HepG2 (cell line): ENCODE measurements around the gene NRN1L. TPM values are rescaled to one million over a fixed set of nuclear protein-coding genes. Genes with fewer than 3 reads are reported as not detected.

ENCODE experiments used
- ATAC-seq: fragments of 200-7000 bp; cut with Tn5 transposase; 3 replicates; pipeline ENCODE4 v1.9.1; 2020; ENCODE audit warnings: mild to moderate bottlenecking, moderate library complexity
- BruUV-seq: library from RNA; stranded (reverse); fragments of 400-500 nt; replicated peaks from 2 replicates; lab custom pipeline; 2021; lab: Mats Ljungman, UMichigan
- CTCF ChIA-PET: fragments of 300-600 bp; formaldehyde crosslinking; extraction: SDS; loops from one replicate; lab custom pipeline; 2021; ENCODE audit warnings: low total read pairs, inconsistent platforms, low intra/inter-chr PET ratio; lab: Yijun Ruan, JAX
- POLR2A ChIA-PET: fragments of 350-600 bp; sonication (Branson Sonifier 250); formaldehyde crosslinking; loops from one replicate; lab custom pipeline; 2020; ENCODE audit warnings: antibody characterized with exemption, inconsistent platforms; lab: Yijun Ruan, JAX
- DNase-seq: peaks from one replicate; pipeline ENCODE4 v3.0.0-alpha.2; 2015; ENCODE audit warnings: low spot score
- FAIRE-seq: peaks from 3 replicates; lab custom pipeline; 2011; peaks lifted over from hg19 to GRCh38; lab: Jason Lieb, UNC
- H2AFZ ChIP-seq: one replicate; pipeline ENCODE4 v1.6.1; 2011; ENCODE audit warnings: low read length, inconsistent platforms
- H3K27ac ChIP-seq: fragments of 300-600 bp; 3 replicates; pipeline ENCODE4 v1.8.0; 2011; ENCODE audit warnings: mixed run types, mild to moderate bottlenecking, mixed read lengths, low read length, inconsistent platforms; ENCODE audit not compliant: insufficient read depth; ENCODE audit errors: extremely low read length
- H3K27me3 ChIP-seq, 2 experiments: fragments of 200-600 bp in 1 of 2; 2 replicates in 1 of 2; 3 replicates in 1 of 2; pipeline versions ENCODE4 v1.6.0 to v1.8.0; 2011; ENCODE audit warnings: low read length in 2 of 2, mild to moderate bottlenecking in 2 of 2, moderate library complexity in 2 of 2, inconsistent platforms in 1 of 2; ENCODE audit not compliant: insufficient read depth in 2 of 2, control insufficient read depth in 1 of 2
- H3K36me3 ChIP-seq, 2 experiments: fragments of 200-600 bp in 1 of 2; replicated peaks in 1 of 2; 2 replicates in 1 of 2; 3 replicates in 1 of 2; pipeline versions ENCODE4 v1.5.1 to v1.8.0; 2011; ENCODE audit warnings: low read length in 2 of 2, inconsistent platforms in 1 of 2; ENCODE audit not compliant: insufficient read depth in 2 of 2, control insufficient read depth in 1 of 2
- H3K4me1 ChIP-seq: 2 replicates; pipeline ENCODE4 v1.5.1; 2012; ENCODE audit warnings: low read length, inconsistent platforms; ENCODE audit not compliant: insufficient read depth
- H3K4me2 ChIP-seq: 2 replicates; pipeline ENCODE4 v1.6.0; 2011; ENCODE audit warnings: low read depth, low read length, inconsistent platforms
- H3K4me3 ChIP-seq, 3 experiments: fragments of 200-600 bp in 1 of 3; sonication (generic), shearing (Covaris generic) in 1 of 3; replicated peaks in 1 of 3; 2 replicates each; pipeline ENCODE4 v1.5.1; 2011 to 2016; ENCODE audit warnings: low read length in 3 of 3, inconsistent platforms in 2 of 3, low read depth in 2 of 3, mild to moderate bottlenecking in 2 of 3, control low read depth in 1 of 3, mixed read lengths in 1 of 3; ENCODE audit not compliant: insufficient read depth in 1 of 3
- H3K79me2 ChIP-seq: one replicate; pipeline ENCODE4 v1.6.1; 2011; ENCODE audit warnings: low read length, inconsistent platforms; ENCODE audit not compliant: insufficient read depth
- H3K9ac ChIP-seq: 2 replicates; pipeline ENCODE4 v1.6.0; 2011; ENCODE audit warnings: mild to moderate bottlenecking, low read depth, low read length, inconsistent platforms; ENCODE audit not compliant: insufficient read depth
- H3K9me3 ChIP-seq: 2 replicates; pipeline ENCODE4 v1.5.1; 2012; ENCODE audit warnings: mild to moderate bottlenecking, low read length
- H4K20me1 ChIP-seq: 2 replicates; pipeline ENCODE4 v1.6.0; 2011; ENCODE audit warnings: inconsistent platforms, mild to moderate bottlenecking, low read length, moderate library complexity; ENCODE audit not compliant: insufficient read depth
- ATF1 ChIP-seq: IDR thresholded peaks from 2 replicates; pipeline ENCODE4 v1.6.1; 2016; ENCODE audit warnings: mild to moderate bottlenecking, control low read depth
- BRD4 ChIP-seq: sonication (generic); formaldehyde crosslinking; IDR thresholded peaks from 2 replicates; pipeline ENCODE4 v1.4.0; 2020; ENCODE audit warnings: missing genetic modification reagents
- ETV6 ChIP-seq: sonication (generic); formaldehyde crosslinking; conservative IDR thresholded peaks from 2 replicates; pipeline ENCODE4 v1.4.0; 2020; ENCODE audit warnings: missing genetic modification reagents
- HNF4G ChIP-seq, 2 experiments: sonication (generic) in 1 of 2; formaldehyde crosslinking in 1 of 2; IDR thresholded peaks; 2 replicates each; pipeline versions ENCODE4 v1.4.0 to v1.6.1; 2011 to 2020; ENCODE audit warnings: borderline replicate concordance in 2 of 2, low read depth in 2 of 2, mild to moderate bottlenecking in 2 of 2, low read length in 1 of 2, missing genetic modification reagents in 1 of 2, moderate library complexity in 1 of 2
- MYC ChIP-seq: sonication (generic); formaldehyde crosslinking; IDR thresholded peaks from 2 replicates; pipeline ENCODE4 v1.9.0; 2021; ENCODE audit warnings: missing genetic modification reagents, borderline replicate concordance
- SRSF9 ChIP-seq: fragments of 200-400 bp; formaldehyde crosslinking; IDR thresholded peaks from 2 replicates; pipeline ENCODE4 v1.6.1; 2018; ENCODE audit warnings: borderline replicate concordance, mild to moderate bottlenecking, low read depth, low read length; ENCODE audit not compliant: insufficient read depth, poor library complexity, severe bottlenecking
- SYNCRIP ChIP-seq: fragments of 200-400 bp; formaldehyde crosslinking; IDR thresholded peaks from 2 replicates; pipeline ENCODE4 v1.6.1; 2018; ENCODE audit warnings: mild to moderate bottlenecking, low read depth, low read length; ENCODE audit not compliant: insufficient read depth
- TFDP2 ChIP-seq: sonication (generic); formaldehyde crosslinking; IDR thresholded peaks from 2 replicates; pipeline ENCODE4 v1.4.0; 2020; ENCODE audit warnings: missing genetic modification reagents
- ZBTB21 ChIP-seq: sonication (generic); formaldehyde crosslinking; IDR thresholded peaks from 2 replicates; pipeline ENCODE4 v1.4.0; 2020; ENCODE audit warnings: missing genetic modification reagents
- ZFP82 ChIP-seq: sonication (generic); formaldehyde crosslinking; IDR thresholded peaks from 2 replicates; pipeline ENCODE4 v1.5.1; 2020; ENCODE audit warnings: mild to moderate bottlenecking, missing genetic modification reagents, borderline replicate concordance
- ZNF136 ChIP-seq: sonication (generic); formaldehyde crosslinking; IDR thresholded peaks from 2 replicates; pipeline ENCODE4 v1.8.1; 2022; ENCODE audit warnings: low read depth, mild to moderate bottlenecking, moderate library complexity, missing genetic modification reagents
- ZNF354B ChIP-seq: sonication (generic); formaldehyde crosslinking; IDR thresholded peaks from 2 replicates; pipeline ENCODE4 v1.8.0; 2022; ENCODE audit warnings: mild to moderate bottlenecking, missing genetic modification reagents
- ZNF713 ChIP-seq: sonication (generic); formaldehyde crosslinking; IDR thresholded peaks from 2 replicates; pipeline ENCODE4 v1.4.0; 2020; ENCODE audit warnings: mild to moderate bottlenecking, missing genetic modification reagents
- ZSCAN12 ChIP-seq: sonication (generic); formaldehyde crosslinking; IDR thresholded peaks from 2 replicates; pipeline ENCODE4 v1.9.0; 2021; ENCODE audit warnings: mild to moderate bottlenecking, missing genetic modification reagents
- WGBS: methylation state at CpG from one replicate; pipeline ENCODE4 v1.1.6; 2017; ENCODE audit warnings: low lambda C conversion rate; 5-methylcytosine and 5-hydroxymethylcytosine counted together
- in situ Hi-C: cut with HindIII; loops from 2 replicates; pipeline ENCODE4 v1.10.0; 2017; ENCODE audit warnings: low pct_unique_long_range_greater_than_20kb; ENCODE audit not compliant: extremely low pct_ligation_motif_present
- intact Hi-C: fragments of 100-400 bp; cut with micrococcal nuclease; formaldehyde crosslinking; loops from one replicate; pipeline ENCODE4 v1.10.0; 2022; ENCODE audit not compliant: unreplicated experiment
- polyA plus RNA-seq, 8 experiments: library from polyadenylated mRNA; depleted of rRNA in 3 of 8; stranded (reverse) in 7 of 8; unstranded in 1 of 8; fragments of >200 nt; fragmentation: Illumina TruSeq in 4 of 8; extraction: Trizol in 4 of 8; gene quantifications; 2 replicates each; pipeline versions ENCODE4 v1.2.1 to v1.2.3, GENCODE V29; 2011 to 2016; ENCODE audit warnings: low read depth in 4 of 8, missing spikeins in 1 of 8, mixed read lengths in 1 of 8; ENCODE audit not compliant: insufficient read depth in 1 of 8
- total RNA-seq, 5 experiments: library from RNA; depleted of rRNA; stranded (reverse); fragments of >200 nt; fragmentation: Illumina TruSeq; extraction: Trizol; gene quantifications; 2 replicates each; pipeline ENCODE4 v1.2.3, GENCODE V29; 2016; ENCODE audit warnings: low read depth in 1 of 5
- TF ChIP-seq, protein P1 (sequence below): sonication (generic); formaldehyde crosslinking; IDR thresholded peaks from 2 replicates; pipeline ENCODE4 v1.5.0; 2020; ENCODE audit warnings: mild to moderate bottlenecking, missing genetic modification reagents

NRN1L gene
- total and polyA plus RNA-seq, 2 of the 13 experiments (the other 11 are each of a cell fraction or from before 2014, with no cell fraction given) = 0.53 to 1.2 TPM

DNA sequence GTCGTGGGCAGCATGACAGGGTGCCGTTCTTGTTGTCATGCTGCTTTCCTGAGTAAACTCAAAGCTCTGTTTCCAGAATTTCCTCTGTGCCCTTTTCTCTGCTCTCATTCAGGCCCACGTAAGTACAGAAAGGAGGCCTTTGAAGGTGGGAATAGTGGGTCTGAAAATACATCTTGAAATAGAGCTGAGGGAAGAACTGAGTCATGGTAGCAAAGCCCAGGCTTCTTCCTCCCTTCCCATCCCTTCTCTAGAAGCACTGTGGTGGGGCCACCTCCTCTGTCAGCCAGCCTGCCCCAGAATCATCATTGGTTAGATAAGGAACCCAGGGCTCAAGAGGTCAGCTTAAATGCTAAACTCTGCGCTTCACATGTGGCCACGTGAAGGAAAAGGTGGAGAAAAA lies 37.5 kb downstream of the NRN1L start:
- H3K36me3 ChIP-seq = peaks cover 24% of the 10 kb centered on the region in 2 experiments
- H2AFZ ChIP-seq = no peak overlapping the region
- no peak overlapping the region for H3K4me3 ChIP-seq
- H3K27me3 ChIP-seq = no peaks in the 10 kb centered on the region
- ChIA-PET CTCF (no interaction called here), POLR2A (no interaction called here)
- no peak for ATAC-seq
- no peak for FAIRE-seq
- H3K4me1 ChIP-seq = peaks cover 7% of the 10 kb centered on the region; the same call in 1 of the 2 replicates
- H3K9ac ChIP-seq = no peak overlapping the region
- H3K27ac ChIP-seq = no peak overlapping the region
- TF ChIP-seq SRSF9 = no peak
- no peak for TF ChIP-seq ZNF136 (CRISPR knock-in tag)
- no peak for TF ChIP-seq TFDP2 (CRISPR knock-in tag)
- no peak for TF ChIP-seq ZBTB21 (CRISPR knock-in tag)
- no peak for TF ChIP-seq ATF1 (CRISPR knock-in tag)
- no peak for TF ChIP-seq BRD4 (CRISPR knock-in tag)
- no peak for TF ChIP-seq ZSCAN12 (CRISPR knock-in tag)
- TF ChIP-seq ZNF713 = no peak
- no peak for TF ChIP-seq ZNF354B
- no peak for TF ChIP-seq MYC (CRISPR knock-in tag)
- TF ChIP-seq HNF4G (IDR thresholded peaks at IDR 0.05; ENCODE audit: borderline replicate concordance, low read depth, low read length) = no peak
- no peak for TF ChIP-seq HNF4G (CRISPR knock-in tag; IDR thresholded peaks at IDR 0.05; ENCODE audit: borderline replicate concordance, low read depth)
- TF ChIP-seq ETV6 = no peak
- TF ChIP-seq ZFP82 (CRISPR knock-in tag) = no peak
- TF ChIP-seq, protein P1, sequence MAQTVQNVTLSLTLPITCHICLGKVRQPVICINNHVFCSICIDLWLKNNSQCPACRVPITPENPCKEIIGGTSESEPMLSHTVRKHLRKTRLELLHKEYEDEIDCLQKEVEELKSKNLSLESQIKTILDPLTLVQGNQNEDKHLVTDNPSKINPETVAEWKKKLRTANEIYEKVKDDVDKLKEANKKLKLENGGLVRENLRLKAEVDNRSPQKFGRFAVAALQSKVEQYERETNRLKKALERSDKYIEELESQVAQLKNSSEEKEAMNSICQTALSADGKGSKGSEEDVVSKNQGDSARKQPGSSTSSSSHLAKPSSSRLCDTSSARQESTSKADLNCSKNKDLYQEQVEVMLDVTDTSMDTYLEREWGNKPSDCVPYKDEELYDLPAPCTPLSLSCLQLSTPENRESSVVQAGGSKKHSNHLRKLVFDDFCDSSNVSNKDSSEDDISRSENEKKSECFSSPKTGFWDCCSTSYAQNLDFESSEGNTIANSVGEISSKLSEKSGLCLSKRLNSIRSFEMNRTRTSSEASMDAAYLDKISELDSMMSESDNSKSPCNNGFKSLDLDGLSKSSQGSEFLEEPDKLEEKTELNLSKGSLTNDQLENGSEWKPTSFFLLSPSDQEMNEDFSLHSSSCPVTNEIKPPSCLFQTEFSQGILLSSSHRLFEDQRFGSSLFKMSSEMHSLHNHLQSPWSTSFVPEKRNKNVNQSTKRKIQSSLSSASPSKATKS (CRISPR knock-in tag) = no peak
- TF ChIP-seq SYNCRIP = no peak
- TF ChIP-seq, all 625 proteins: peak for 0
- no peaks in the 10 kb centered on the region for H3K79me2 ChIP-seq
- DNase-seq = no peak
- H3K9me3 ChIP-seq = no peaks in the 10 kb centered on the region
- H4K20me1 ChIP-seq = no peaks in the 10 kb centered on the region
- intact Hi-C loops (no loop called here), in situ Hi-C loops (no loop called here)
- 95% methylated on average over 5 of the region's 5 CpGs for WGBS
- no TSS peak for BruUV-seq
- no peak overlapping the region for H3K4me2 ChIP-seq
